Effector CD8-positive, alpha-beta T cell (primary cell): ENCODE data around the gene SAMD14.
"Not testable (repeated sequence)": the region's sequence is repeated elsewhere in the genome, so short reads cannot be mapped to it uniquely, and the experiment has no call there.

Source experiments
- DNase-seq: peaks from one replicate; lab custom pipeline; 2025; lab: John Stamatoyannopoulos, UW

SAMD14 gene

GRCh38 chr17:50076221-50076590 is 53.8 kb downstream of the SAMD14 start:
- no peak for DNase-seq

- DNase-seq = no peak
Measured at GRCh38 chr17:50075446-50076032, 54.4 kb downstream of the SAMD14 start.

- DNase-seq = no peak
Measured at GRCh38 chr17:50074227-50074626, 55.7 kb downstream of the SAMD14 start.

GRCh38 chr17:50072925-50073324 is 57.0 kb downstream of the SAMD14 start:
- no peak for DNase-seq

GRCh38 chr17:50072130-50072529 is 57.8 kb downstream of the SAMD14 start:
- no peak for DNase-seq

GRCh38 chr17:50071692-50072091 is 58.3 kb downstream of the SAMD14 start:
- DNase-seq = no peak

- DNase-seq = no peak
Measured at GRCh38 chr17:50070908-50071680, 58.9 kb downstream of the SAMD14 start.

GRCh38 chr17:50067996-50068395 is 62.0 kb downstream of the SAMD14 start:
- DNase-seq = no peak

GRCh38 chr17:50066995-50067394 is 63.0 kb downstream of the SAMD14 start:
- no peak for DNase-seq

- no peak for DNase-seq
Measured at GRCh38 chr17:50065056-50065455, 64.9 kb downstream of the SAMD14 start.

GRCh38 chr17:50064253-50065001 is 65.5 kb downstream of the SAMD14 start:
- no peak for DNase-seq

GRCh38 chr17:50063561-50064252 is 66.3 kb downstream of the SAMD14 start:
- DNase-seq = no peak

- DNase-seq = no peak
Measured at GRCh38 chr17:50062293-50063243, 67.4 kb downstream of the SAMD14 start.

GRCh38 chr17:50061713-50062045 is 68.3 kb downstream of the SAMD14 start:
- not testable (repeated sequence) for DNase-seq

- no peak for DNase-seq
Measured at GRCh38 chr17:50060951-50061712, 68.8 kb downstream of the SAMD14 start.
